ENCODE measurements around the gene ERCC8. TPM values are rescaled to one million over a fixed set of nuclear protein-coding genes. Genes with fewer than 3 reads are reported as not detected.

ERCC8 gene
- total RNA-seq, 1 experiment from 2014 or later: 14.4 TPM

- in situ Hi-C loops (cut with HindIII; ENCODE audit: low pct_unique_long_range_greater_than_20kb, low sequenced_read_pairs) (no loop called here), intact Hi-C loops (cut with micrococcal nuclease; ENCODE audit: unreplicated experiment) (no loop called here)
- Histone ChIP-seq H3K4me3 (ENCODE audit: low read depth in 2 of 2, low read length in 2 of 2) (no peak overlapping the region), H3K27ac (ENCODE audit: low read length) (no peak overlapping the region), H3K4me1 (ENCODE audit: control insufficient read depth, insufficient read depth, low read length) (no peaks in the 10 kb centered on the region), H3K36me3 (ENCODE audit: control insufficient read depth, insufficient read depth, low read length) (no peaks in the 10 kb centered on the region), H3K9me3 (ENCODE audit: control insufficient read depth, insufficient read depth, low read depth, low read length) (no peaks in the 10 kb centered on the region), H3K27me3 (ENCODE audit: control insufficient read depth, insufficient read depth, low read length) (no peaks in the 10 kb centered on the region)
- ChIA-PET CTCF (no interaction called here), POLR2A (interaction anchor here (0.6 kb wide), 1 partner anchor 373 kb away, joined by 4 read pairs; the partner anchor contains the start of gene ZSWIM6)
- no peak for ATAC-seq
- no peak for TF ChIP-seq SIN3A (IDR thresholded peaks at IDR 0.05; ENCODE audit: borderline replicate concordance, insufficient read depth, low read depth, low read length)
- no peak for TF ChIP-seq REST (IDR thresholded peaks at IDR 0.05; ENCODE audit: insufficient read depth in 1 of 2, low read depth in 2 of 2, low read length in 1 of 2)
- no peak for TF ChIP-seq POLR2AphosphoS5 (IDR thresholded peaks at IDR 0.05; ENCODE audit: low read depth, low read length)
- TF ChIP-seq TCF7L2 (IDR thresholded peaks at IDR 0.05; ENCODE audit: low read depth, low read length): no peak
- no peak; the same call in 1 of the 2 replicates for TF ChIP-seq CTCF (IDR thresholded peaks at IDR 0.05)
- no TSS peak for BruUV-seq (replicated peaks)
- DNase-seq (ENCODE audit: low read depth, low spot score): no peak
Observed at GRCh38 chr5:60959156-60959555, 14.3 kb upstream of the ERCC8 start.

- intact Hi-C loops (cut with micrococcal nuclease; ENCODE audit: unreplicated experiment): no loop called here
- Histone ChIP-seq H3K27me3 (ENCODE audit: control insufficient read depth, insufficient read depth, low read length) (no peaks in the 10 kb centered on the region), H3K4me1 (ENCODE audit: control insufficient read depth, insufficient read depth, low read length) (no peaks in the 10 kb centered on the region), H3K9me3 (ENCODE audit: control insufficient read depth, insufficient read depth, low read depth, low read length) (no peaks in the 10 kb centered on the region; the same call in 1 of the 2 replicates), H3K4me3 (ENCODE audit: low read depth in 2 of 2, low read length in 2 of 2) (no peak overlapping the region), H3K27ac (ENCODE audit: low read length) (no peak overlapping the region), H3K36me3 (ENCODE audit: control insufficient read depth, insufficient read depth, low read length) (no peaks in the 10 kb centered on the region)
- BruUV-seq (replicated peaks): no TSS peak
- DNase-seq (ENCODE audit: low read depth, low spot score): no peak
- ChIA-PET CTCF (no interaction called here), POLR2A (interaction anchor here (0.6 kb wide), 1 partner anchor 373 kb away, joined by 4 read pairs; the partner anchor contains the start of gene ZSWIM6)
- ATAC-seq: no peak
- TF ChIP-seq CTCF (IDR thresholded peaks at IDR 0.05): no peak
- TF ChIP-seq SIN3A (IDR thresholded peaks at IDR 0.05; ENCODE audit: borderline replicate concordance, insufficient read depth, low read depth, low read length): no peak
- TF ChIP-seq REST (IDR thresholded peaks at IDR 0.05; ENCODE audit: insufficient read depth in 1 of 2, low read depth in 2 of 2, low read length in 1 of 2): no peak
- TF ChIP-seq TCF7L2 (IDR thresholded peaks at IDR 0.05; ENCODE audit: low read depth, low read length): no peak
- no peak for TF ChIP-seq POLR2AphosphoS5 (IDR thresholded peaks at IDR 0.05; ENCODE audit: low read depth, low read length)
- in situ Hi-C loops (cut with HindIII; ENCODE audit: low pct_unique_long_range_greater_than_20kb, low sequenced_read_pairs): no loop called here
Observed at GRCh38 chr5:60958712-60959111, 13.8 kb upstream of the ERCC8 start.

Measured in Panc1 (cell line).